ENCODE results near the gene GRB10.

GRB10 gene

GRCh38 chr7:50661345-50662040 lies 121.2 kb downstream of the GRB10 start:
- Histone ChIP-seq H3K4me2 (ENCODE audit: insufficient read depth, low read length) (no peak overlapping the region), H3K36me3 (ENCODE audit: insufficient read depth, low read length) (no peaks in the 10 kb centered on the region), H3K27ac (ENCODE audit: low read length) (no peak overlapping the region), H4K20me1 (ENCODE audit: insufficient read depth, low read length) (no peaks in the 10 kb centered on the region), H3K27me3 (ENCODE audit: insufficient read depth, low read length, poor library complexity) (peaks cover 4% of the 10 kb centered on the region), H3K9me3 (ENCODE audit: insufficient read depth, low read length, severe bottlenecking) (no peaks in the 10 kb centered on the region), H3K4me1 (ENCODE audit: insufficient read depth, low read length) (no peaks in the 10 kb centered on the region), H3K79me2 (ENCODE audit: insufficient read depth, low read length) (no peaks in the 10 kb centered on the region), H3K9ac (ENCODE audit: low read depth, low read length) (no peak overlapping the region), H3K4me3 (ENCODE audit: low read depth in 1 of 2, low read length in 2 of 2) (no peak overlapping the region), H2AFZ (ENCODE audit: low read depth, low read length) (no peak overlapping the region)
- DNase-seq (no peak), ATAC-seq (ENCODE audit: insufficient read depth, low read depth) (no peak)
- TF ChIP-seq CTCF (IDR thresholded peaks at IDR 0.05; ENCODE audit: borderline replicate concordance, extremely low read depth, low read length, poor library complexity, severe bottlenecking), result no peak
- TF ChIP-seq EZH2 (IDR thresholded peaks at IDR 0.05; ENCODE audit: borderline replicate concordance, low read depth, low read length, severe bottlenecking), result no peak

DNA sequence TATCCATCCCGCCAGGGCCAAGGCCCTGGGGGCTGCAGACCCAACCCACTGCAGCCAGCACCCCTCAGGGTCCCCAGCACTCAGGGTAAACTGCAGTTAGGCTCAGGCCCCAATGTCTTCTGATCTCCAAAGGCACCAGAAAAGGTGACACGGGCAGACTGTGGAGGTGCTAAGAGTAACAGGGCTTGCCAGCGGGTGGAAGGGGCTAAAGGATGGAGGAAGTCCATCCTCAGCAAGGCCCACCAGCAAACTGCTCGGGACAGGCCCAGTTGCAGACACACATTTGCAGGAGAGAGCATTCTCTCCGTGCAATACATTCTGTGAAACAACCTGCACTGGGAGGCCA lies 121.9 kb downstream of the GRB10 start:
- Histone ChIP-seq H2AFZ (ENCODE audit: low read depth, low read length) (no peak overlapping the region), H3K79me2 (ENCODE audit: insufficient read depth, low read length) (no peaks in the 10 kb centered on the region), H4K20me1 (ENCODE audit: insufficient read depth, low read length) (no peaks in the 10 kb centered on the region), H3K27ac (ENCODE audit: low read length) (no peak overlapping the region), H3K36me3 (ENCODE audit: insufficient read depth, low read length) (no peaks in the 10 kb centered on the region), H3K27me3 (ENCODE audit: insufficient read depth, low read length, poor library complexity) (peaks cover 6% of the 10 kb centered on the region), H3K9me3 (ENCODE audit: insufficient read depth, low read length, severe bottlenecking) (no peaks in the 10 kb centered on the region), H3K4me2 (ENCODE audit: insufficient read depth, low read length) (no peak overlapping the region), H3K4me3 (ENCODE audit: low read depth in 1 of 2, low read length in 2 of 2) (no peak overlapping the region), H3K9ac (ENCODE audit: low read depth, low read length) (no peak overlapping the region), H3K4me1 (ENCODE audit: insufficient read depth, low read length) (no peaks in the 10 kb centered on the region)
- DNase-seq, result no peak
- TF ChIP-seq CTCF (IDR thresholded peaks at IDR 0.05; ENCODE audit: borderline replicate concordance, extremely low read depth, low read length, poor library complexity, severe bottlenecking) (no peak), EZH2 (IDR thresholded peaks at IDR 0.05; ENCODE audit: borderline replicate concordance, low read depth, low read length, severe bottlenecking) (no peak)
- ATAC-seq (ENCODE audit: insufficient read depth, low read depth), result no peak

GRCh38 chr7:50660040-50660829 lies 122.5 kb downstream of the GRB10 start:
- no peak overlapping the region for H3K4me2 ChIP-seq (ENCODE audit: insufficient read depth, low read length)
- H3K79me2 ChIP-seq (ENCODE audit: insufficient read depth, low read length), result no peaks in the 10 kb centered on the region
- no peak overlapping the region for H3K9ac ChIP-seq (ENCODE audit: low read depth, low read length)
- ATAC-seq (ENCODE audit: insufficient read depth, low read depth), result peak; percentile 52
- no peaks in the 10 kb centered on the region for H3K36me3 ChIP-seq (ENCODE audit: insufficient read depth, low read length)
- H3K4me1 ChIP-seq (ENCODE audit: insufficient read depth, low read length), result no peaks in the 10 kb centered on the region
- H4K20me1 ChIP-seq (ENCODE audit: insufficient read depth, low read length), result no peaks in the 10 kb centered on the region
- no peak overlapping the region for H2AFZ ChIP-seq (ENCODE audit: low read depth, low read length)
- H3K9me3 ChIP-seq (ENCODE audit: insufficient read depth, low read length, severe bottlenecking), result no peaks in the 10 kb centered on the region
- peak; percentile 16 for DNase-seq
- H3K27me3 ChIP-seq (ENCODE audit: insufficient read depth, low read length, poor library complexity), result peaks cover 11% of the 10 kb centered on the region
- no peak overlapping the region for H3K27ac ChIP-seq (ENCODE audit: low read length)
- H3K4me3 ChIP-seq (ENCODE audit: low read depth in 1 of 2, low read length in 2 of 2), result no peak overlapping the region
- TF ChIP-seq CTCF (IDR thresholded peaks at IDR 0.05; ENCODE audit: borderline replicate concordance, extremely low read depth, low read length, poor library complexity, severe bottlenecking), result no peak
- no peak for TF ChIP-seq EZH2 (IDR thresholded peaks at IDR 0.05; ENCODE audit: borderline replicate concordance, low read depth, low read length, severe bottlenecking)
